ENCODE results near the gene CHKA. TPM values are rescaled to one million over a fixed set of nuclear protein-coding genes. Genes with fewer than 3 reads are reported as not detected.
A peak's percentile ranks its signal among the peaks of the same experiment; 100 is the strongest.

The CHKA gene
- total and polyA plus RNA-seq, 2 of the 8 experiments (the other 6 are each of a cell fraction or from before 2014, with no cell fraction given): 61.2 to 86.6 TPM

DNA sequence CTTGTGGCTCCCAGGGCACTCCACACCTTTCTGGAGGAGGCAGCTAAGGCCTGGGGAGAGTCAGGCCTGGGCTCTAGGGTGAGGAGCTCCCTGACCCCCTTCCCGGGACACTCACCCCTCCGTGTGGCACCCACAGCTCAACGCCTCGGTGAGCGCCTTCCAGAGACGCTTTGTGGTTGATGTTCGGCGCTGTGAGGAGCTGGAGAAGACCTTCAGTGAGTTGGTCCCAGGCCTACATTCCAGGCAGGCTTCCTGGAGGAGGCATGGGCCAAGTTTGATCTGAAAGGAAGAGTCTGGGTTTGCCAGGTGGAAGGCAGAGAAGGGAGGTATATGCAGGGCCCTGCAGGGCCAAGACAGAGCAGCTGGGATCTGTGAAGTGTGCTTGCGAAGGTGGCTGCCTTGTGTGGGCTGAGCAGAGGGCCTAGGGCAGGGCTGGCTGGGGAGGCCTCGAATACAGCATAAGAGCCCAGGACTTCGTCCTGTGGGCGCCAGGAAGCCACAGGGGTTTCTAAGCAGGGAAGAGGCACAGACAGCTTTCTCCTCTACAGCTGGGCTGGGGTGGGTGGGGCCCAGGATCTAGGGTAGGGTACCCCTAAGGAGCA, 79.5 kb downstream of the CHKA start:
- DNase-seq (ENCODE audit: low read depth in 1 of 2, low spot score in 2 of 2) (peak in 1 of 2 experiments; percentile 44), FAIRE-seq (no peak)
- Histone ChIP-seq H3K18ac (ENCODE audit: extremely low read depth, low read length) (no peak overlapping the region), H3K4me1 (replicated peaks in 1 of 4; ENCODE audit: control insufficient read depth in 3 of 4, insufficient read depth in 4 of 4, low read length in 3 of 4) (peaks cover 4 to 27% (median 20%) of the 10 kb centered on the region in 4 experiments), H3K14ac (ENCODE audit: insufficient read length) (no peak overlapping the region), H3K4me3 (ENCODE audit: extremely low read depth in 1 of 4, insufficient read depth in 2 of 4, low read depth in 3 of 4, low read length in 4 of 4) (no peak overlapping the region), H3K56ac (replicated peaks; ENCODE audit: insufficient read length, low read depth, low read length) (no peak overlapping the region), H3K79me2 (ENCODE audit: control insufficient read depth in 1 of 2, insufficient read depth in 2 of 2, low read length in 2 of 2) (no peaks in the 10 kb centered on the region), H3K23me2 (ENCODE audit: low read depth, low read length) (no peaks in the 10 kb centered on the region; the same call in 1 of the 2 replicates), H3K79me1 (ENCODE audit: low read depth, low read length) (no peaks in the 10 kb centered on the region), H3K27ac (ENCODE audit: low read depth, low read length) (no peak overlapping the region), H2AK5ac (ENCODE audit: low read depth, low read length) (0 out of 2 replicates have a peak overlapping the region, but pooled peaks have one; percentile 53), H2BK20ac (ENCODE audit: low read length) (no peak overlapping the region), H2BK12ac (ENCODE audit: low read depth, low read length) (peak overlapping the region; percentile 63; the same call in 1 of the 2 replicates), H3K27me3 (replicated peaks in 1 of 4; ENCODE audit: control insufficient read depth in 3 of 4, extremely low read depth in 1 of 4, insufficient read depth in 3 of 4, low read length in 3 of 4) (no peaks in the 10 kb centered on the region), H4K91ac (replicated peaks; ENCODE audit: insufficient read length, low read length) (no peak overlapping the region), H3K9ac (replicated peaks in 1 of 4; ENCODE audit: extremely low read depth in 1 of 4, low read depth in 3 of 4, low read length in 3 of 4) (no peak overlapping the region; a peak in 1 of 7 replicates), H3K4me2 (ENCODE audit: insufficient read depth in 1 of 2, low read depth in 2 of 2, low read length in 2 of 2) (no peak overlapping the region), H2AFZ (ENCODE audit: low read length) (no peak overlapping the region), H3K9me3 (ENCODE audit: insufficient read depth in 2 of 2, low read depth in 1 of 2, low read length in 1 of 2) (no peaks in the 10 kb centered on the region), H4K8ac (ENCODE audit: extremely low read depth, insufficient read depth, low read length) (no peak overlapping the region), H4K20me1 (replicated peaks in 1 of 2; ENCODE audit: control insufficient read depth in 1 of 2, insufficient read depth in 2 of 2, low read length in 2 of 2) (peaks cover 0 to 6% of the 10 kb centered on the region in 2 experiments), H2BK5ac (ENCODE audit: low read depth, low read length) (no peak overlapping the region), H3K23ac (ENCODE audit: insufficient read length) (no peak overlapping the region), H3K36me3 (ENCODE audit: control insufficient read depth in 2 of 4, insufficient read depth in 4 of 4, low read length in 3 of 4) (no peaks in the 10 kb centered on the region), H3K4ac (replicated peaks; ENCODE audit: insufficient read length, low read depth, low read length) (no peak overlapping the region), H4K5ac (ENCODE audit: insufficient read length, low read depth, low read length) (no peak overlapping the region), H2BK15ac (ENCODE audit: low read length) (peak overlapping the region; percentile 72; the same call in 1 of the 2 replicates), H2BK120ac (replicated peaks; ENCODE audit: low read depth, low read length) (no peak overlapping the region)
- 86% methylated on average over 12 of the region's 12 CpGs; no CpG with 5 or more reads in 1 of the 2 experiments for WGBS, 2 experiments (ENCODE audit: extremely low coverage in 1 of 2, insufficient coverage in 1 of 2, insufficient read length in 1 of 2, insufficient replicate concordance in 2 of 2, low coverage in 1 of 2, low lambda C conversion rate in 2 of 2, missing lambda C conversion rate in 1 of 2)
- ChIA-PET CTCF (ENCODE audit: partially characterized antibody) (interaction anchor here (1.0 to 2.7 kb wide), 10 partner anchors 8 to 162 kb away, joined by 3 to 18 read pairs (median 3); partner anchors contain the start of gene NDUFS8), POLR2A (ENCODE audit: partially characterized antibody) (interaction anchor here (0.6 to 16.6 kb wide), 5 partner anchors 9 to 385 kb away, joined by 3 to 183 read pairs (median 5); partner anchors contain the start of genes CHKA and NDUFS8)
- TF ChIP-seq, protein P1, sequence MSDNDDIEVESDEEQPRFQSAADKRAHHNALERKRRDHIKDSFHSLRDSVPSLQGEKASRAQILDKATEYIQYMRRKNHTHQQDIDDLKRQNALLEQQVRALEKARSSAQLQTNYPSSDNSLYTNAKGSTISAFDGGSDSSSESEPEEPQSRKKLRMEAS (IDR thresholded peaks at IDR 0.05): no peak
- TF ChIP-seq, protein P2, sequence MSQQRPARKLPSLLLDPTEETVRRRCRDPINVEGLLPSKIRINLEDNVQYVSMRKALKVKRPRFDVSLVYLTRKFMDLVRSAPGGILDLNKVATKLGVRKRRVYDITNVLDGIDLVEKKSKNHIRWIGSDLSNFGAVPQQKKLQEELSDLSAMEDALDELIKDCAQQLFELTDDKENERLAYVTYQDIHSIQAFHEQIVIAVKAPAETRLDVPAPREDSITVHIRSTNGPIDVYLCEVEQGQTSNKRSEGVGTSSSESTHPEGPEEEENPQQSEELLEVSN (IDR thresholded peaks at IDR 0.05): no peak
- no peak for TF ChIP-seq JUND (IDR thresholded peaks at IDR 0.05; ENCODE audit: low read length)

Measured in H1 (cell line).